Ramos (cell line): ENCODE data around the gene NISCH.

Source experiments
- in situ Hi-C: fragments of 300-500 bp; cut with MboI; formaldehyde crosslinking; loops from one replicate; pipeline ENCODE4 v1.14.3; 2022; ENCODE audit warnings: low sequenced_read_pairs; ENCODE audit not compliant: unreplicated experiment

Gene NISCH

GRCh38 chr3:52469001-52469400 lies 13.6 kb downstream of the NISCH start:
- in situ Hi-C loops = no loop called here

- in situ Hi-C loops = no loop called here
Observed at GRCh38 chr3:52470920-52471319, 15.5 kb downstream of the NISCH start.

GRCh38 chr3:52471371-52472238 lies 16.2 kb downstream of the NISCH start:
- in situ Hi-C loops = no loop called here

DNA sequence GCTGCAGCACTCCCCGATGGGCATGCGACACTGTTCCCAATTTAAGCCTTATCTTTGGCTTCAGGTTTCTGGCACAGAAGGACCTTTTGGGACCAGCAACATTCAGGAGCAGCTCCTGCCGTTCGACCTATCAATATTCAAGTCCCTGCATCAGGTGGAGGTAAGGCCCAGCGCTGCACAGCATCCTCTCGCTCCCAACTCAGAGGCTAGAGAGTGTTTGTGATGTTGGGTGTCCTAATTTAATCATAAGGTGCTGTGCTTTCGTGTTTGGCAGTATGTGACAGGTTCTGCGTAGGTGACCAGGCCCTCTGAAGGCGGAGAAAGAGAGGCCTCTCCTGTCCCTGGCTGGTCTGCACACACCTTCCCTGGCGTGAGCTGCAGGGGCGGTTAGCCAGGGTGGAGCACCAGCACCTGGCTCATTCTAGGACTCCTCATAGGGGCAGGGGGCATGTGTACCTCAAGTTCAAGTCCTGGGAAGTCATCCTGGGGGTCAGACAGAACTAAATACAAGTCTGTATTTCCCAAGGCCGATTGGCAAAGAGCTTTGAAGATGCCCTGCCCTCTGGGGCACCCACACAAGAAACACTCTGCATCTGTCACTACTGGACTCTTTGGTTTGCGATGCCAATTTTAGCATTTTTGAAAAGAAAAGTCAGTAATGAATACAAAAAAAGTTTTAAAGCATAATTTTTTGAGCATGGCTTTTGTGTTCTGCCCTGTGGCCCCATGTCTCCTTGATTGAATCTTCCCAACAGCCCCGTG lies 17.0 kb downstream of the NISCH start:
- in situ Hi-C loops = no loop called here

GRCh38 chr3:52473026-52473425 lies 17.6 kb downstream of the NISCH start:
- in situ Hi-C loops = no loop called here

GRCh38 chr3:52477076-52477795 lies 21.8 kb downstream of the NISCH start:
- in situ Hi-C loops = no loop called here

DNA sequence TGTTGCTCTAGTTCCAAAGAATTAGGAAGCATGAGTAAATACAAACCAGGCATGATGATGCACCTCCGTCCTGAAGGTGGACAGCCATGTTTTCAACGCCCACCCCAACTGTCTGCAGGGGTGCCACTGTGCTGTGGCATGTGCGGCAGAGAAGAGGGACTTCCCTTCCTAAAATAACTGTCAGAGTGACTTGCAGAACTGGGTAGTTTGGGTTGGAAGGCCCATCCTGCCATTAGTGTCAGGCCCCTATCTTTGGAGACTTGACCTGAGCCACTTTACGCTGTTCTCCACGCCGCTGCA lies 22.3 kb downstream of the NISCH start:
- in situ Hi-C loops = no loop called here

GRCh38 chr3:52479037-52479876 lies 23.9 kb downstream of the NISCH start:
- in situ Hi-C loops = no loop called here

DNA sequence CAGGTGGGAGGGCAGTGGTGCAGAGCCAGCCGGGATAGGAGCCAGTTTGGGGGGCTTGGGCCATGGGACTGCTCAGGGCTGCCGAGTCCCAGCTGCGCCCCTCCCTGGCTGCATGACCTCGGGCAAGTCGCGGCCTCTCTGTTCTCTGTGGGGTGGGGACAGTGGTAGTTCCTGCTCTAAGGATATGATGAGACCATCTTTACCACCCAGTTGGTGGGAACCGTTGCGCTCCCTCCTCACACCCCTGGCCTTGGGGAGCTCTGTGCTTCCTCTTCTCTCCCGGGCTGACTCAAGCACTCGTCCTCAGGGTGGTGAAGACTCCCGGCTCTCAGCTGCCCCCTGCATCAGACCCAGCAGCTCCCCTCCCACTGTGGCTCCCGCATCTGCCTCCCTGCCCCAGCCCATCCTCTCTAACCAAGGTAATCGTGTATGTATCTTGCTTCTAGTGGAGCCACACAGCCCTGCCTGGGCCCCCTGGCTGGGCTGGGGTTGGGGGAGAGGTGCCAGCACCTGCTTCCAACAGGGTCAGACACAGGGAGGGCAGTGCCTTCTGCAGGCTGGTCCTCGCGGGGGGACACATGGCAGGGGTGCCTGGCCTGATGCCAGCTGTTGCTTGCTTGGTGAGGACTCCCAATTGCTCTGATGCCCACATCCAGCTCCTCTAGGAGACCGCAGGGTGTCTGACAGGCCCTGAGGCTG lies 24.6 kb downstream of the NISCH start:
- in situ Hi-C loops = no loop called here

DNA sequence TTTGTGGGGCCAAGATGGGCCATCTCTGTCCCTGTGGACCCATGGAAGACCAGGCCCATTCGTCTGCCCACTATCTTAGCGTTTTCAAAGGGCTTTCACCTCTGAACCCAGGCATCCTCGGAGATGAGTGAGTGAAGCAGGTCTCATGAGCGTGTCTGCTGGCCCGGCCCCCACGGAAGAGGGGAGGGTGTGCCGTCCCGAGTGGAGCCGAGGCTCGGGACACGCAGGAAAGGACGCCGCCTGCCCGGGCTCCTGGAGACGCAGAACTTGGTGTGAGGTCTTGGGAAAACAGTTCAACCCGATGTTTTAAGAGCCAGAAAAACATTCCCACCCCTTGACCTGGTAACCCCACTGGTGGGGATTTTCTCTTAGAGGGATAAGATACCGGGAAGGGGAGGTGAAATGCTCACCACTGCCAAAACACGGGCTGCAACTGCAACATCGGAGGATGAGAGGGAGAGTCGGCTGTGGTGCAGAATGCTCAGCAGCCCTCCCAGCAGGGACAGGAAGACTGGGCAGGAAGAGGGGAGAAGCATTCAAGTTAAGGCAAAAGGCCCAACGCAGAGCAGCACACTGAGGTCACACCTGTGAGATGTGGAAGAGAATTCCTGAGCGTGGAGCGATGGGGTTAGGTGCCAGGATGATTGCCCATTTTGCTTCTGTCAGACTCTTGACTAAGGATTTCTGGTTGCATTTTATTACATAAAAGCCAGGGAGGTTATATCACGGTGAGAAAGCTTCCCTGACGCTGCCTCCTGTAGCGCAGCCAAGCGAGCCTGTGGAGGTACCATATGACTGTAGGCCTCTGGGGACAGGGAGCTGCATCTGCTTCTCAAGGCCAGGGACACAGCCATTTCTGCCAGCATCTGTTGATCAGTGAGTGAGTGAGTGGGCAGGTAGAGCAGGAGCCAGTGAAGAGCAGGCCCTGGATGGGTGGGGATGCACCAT lies 25.6 kb downstream of the NISCH start:
- in situ Hi-C loops = no loop called here

DNA sequence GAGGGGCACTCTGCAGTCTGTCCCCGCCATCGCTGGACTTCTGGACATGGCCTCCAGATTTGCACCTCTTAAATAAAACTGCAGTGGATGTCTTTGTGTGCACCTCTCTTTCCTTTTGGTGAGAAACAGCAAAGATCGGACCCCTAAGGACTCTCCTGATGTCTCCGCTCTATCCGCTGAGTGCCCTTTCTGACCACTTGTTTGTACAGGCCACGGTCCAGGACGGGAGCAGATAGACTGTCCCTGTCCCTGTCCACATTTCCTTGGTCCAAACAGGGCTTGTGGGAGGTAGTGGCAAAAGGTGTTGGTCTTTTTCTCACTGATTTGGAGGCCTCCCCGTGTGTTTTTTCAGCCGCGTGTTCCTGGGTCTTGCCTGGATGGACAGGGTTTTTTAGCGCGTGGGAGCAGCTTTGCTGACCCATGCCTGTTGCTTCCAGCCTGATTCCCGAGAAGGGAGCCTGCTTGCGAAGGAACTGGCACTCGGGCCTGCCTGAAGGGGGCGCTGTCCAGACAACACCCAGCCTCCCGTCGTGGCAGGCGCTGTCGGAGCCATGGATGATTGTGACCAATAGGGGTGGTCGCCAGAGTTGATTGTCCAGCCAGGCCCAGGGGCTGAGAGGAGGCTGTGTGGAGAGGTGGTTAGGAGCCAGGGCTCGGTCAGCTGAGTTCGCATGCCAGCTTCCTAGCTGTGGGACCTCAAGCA lies 26.6 kb downstream of the NISCH start:
- in situ Hi-C loops = no loop called here

- in situ Hi-C loops = no loop called here
Observed at GRCh38 chr3:52483081-52483480, 27.7 kb downstream of the NISCH start.

DNA sequence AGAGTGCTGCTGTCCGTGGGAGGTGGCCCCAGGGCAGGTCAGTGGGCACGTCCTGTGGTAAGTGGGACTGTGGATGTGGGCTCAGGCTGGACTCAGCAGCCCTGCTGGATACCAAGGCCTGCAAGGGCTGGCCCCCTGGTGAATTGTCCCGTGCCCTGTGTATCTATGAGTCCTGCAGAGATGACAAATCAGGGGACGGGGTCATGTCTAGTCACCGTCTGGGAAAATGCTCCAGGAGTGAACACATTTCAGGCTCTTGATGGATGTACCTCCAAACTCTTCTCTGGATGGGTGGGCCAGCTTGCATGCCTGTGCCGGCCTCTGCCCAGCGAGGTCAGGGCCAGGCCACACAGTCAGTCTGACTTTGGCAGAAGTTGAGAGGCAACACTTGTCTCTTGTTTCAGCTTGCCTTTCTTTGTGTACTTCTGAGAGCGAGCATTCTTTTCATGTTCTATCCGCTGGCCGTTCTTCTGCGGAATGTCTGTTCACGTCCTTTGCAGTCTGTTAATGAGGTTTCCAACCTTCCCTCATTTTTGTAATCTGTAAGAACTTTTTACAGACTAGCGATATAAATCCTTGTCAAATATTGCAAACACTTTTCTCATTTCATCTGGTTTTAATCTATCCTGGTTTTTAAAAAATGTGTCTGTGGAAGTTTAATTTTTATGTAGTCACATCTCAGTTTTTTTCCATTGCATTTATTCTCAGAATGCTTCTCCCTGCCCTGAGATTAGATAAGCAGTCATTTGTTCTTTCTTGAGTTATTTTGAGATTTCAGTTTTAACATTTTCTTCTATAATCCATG lies 28.4 kb downstream of the NISCH start:
- in situ Hi-C loops = no loop called here

GRCh38 chr3:52484680-52485461 lies 29.5 kb downstream of the NISCH start:
- in situ Hi-C loops = no loop called here

GRCh38 chr3:52487050-52487787 lies 31.8 kb downstream of the NISCH start:
- in situ Hi-C loops = no loop called here
